Right atrium auricular region (tissue), 2 donors: ENCODE data around the gene SAMD4A. TPM values are rescaled to one million over a fixed set of nuclear protein-coding genes. Genes with fewer than 3 reads are reported as not detected.

Experiments
- DNase-seq: peaks from one replicate; pipeline ENCODE4 v3.0.0-alpha.2; 2019; ENCODE audit warnings: low spot score
- H3K27ac ChIP-seq, 2 donors: fragments of 200-600 bp; sonication (generic); 1 replicate in 1 of 2; 2 replicates in 1 of 2; pipeline ENCODE4 v1.5.1; 2016 to 2019
- H3K27me3 ChIP-seq, 2 donors: fragments of 200-600 bp; sonication (generic); one replicate each; pipeline versions ENCODE4 v1.5.1 to v1.6.0; 2017 to 2019
- H3K36me3 ChIP-seq: fragments of 200-600 bp; sonication (generic); one replicate; pipeline ENCODE4 v1.5.1; 2016
- H3K4me1 ChIP-seq, 2 donors: fragments of 200-600 bp; sonication (generic); one replicate each; pipeline versions ENCODE4 v1.5.1 to v1.6.0; 2017 to 2019
- H3K4me3 ChIP-seq, 2 donors: fragments of 200-600 bp; sonication (generic); 1 replicate in 1 of 2; 2 replicates in 1 of 2; pipeline ENCODE4 v1.5.1; 2017 to 2019; ENCODE audit warnings: mild to moderate bottlenecking in 1 of 2, moderate library complexity in 1 of 2
- H3K9me3 ChIP-seq, 2 donors: fragments of 200-600 bp; sonication (generic); one replicate each; pipeline ENCODE4 v1.5.1; 2019
- total RNA-seq, 2 donors: library from RNA; depleted of rRNA; stranded (reverse); fragments of >200 nt; gene quantifications; one replicate each; pipeline ENCODE4 v1.1.0, GENCODE V29; 2016
- TF ChIP-seq, protein P1 (sequence below), 2 donors: fragments of 200-600 bp; sonication (generic); IDR thresholded peaks; one replicate each; pipeline ENCODE4 v1.5.1; 2019; ENCODE audit warnings: antibody characterized with exemption in 2 of 2

Gene SAMD4A
- total RNA-seq, 2 donors from 2014 or later = 74.5 to 102 TPM

DNA sequence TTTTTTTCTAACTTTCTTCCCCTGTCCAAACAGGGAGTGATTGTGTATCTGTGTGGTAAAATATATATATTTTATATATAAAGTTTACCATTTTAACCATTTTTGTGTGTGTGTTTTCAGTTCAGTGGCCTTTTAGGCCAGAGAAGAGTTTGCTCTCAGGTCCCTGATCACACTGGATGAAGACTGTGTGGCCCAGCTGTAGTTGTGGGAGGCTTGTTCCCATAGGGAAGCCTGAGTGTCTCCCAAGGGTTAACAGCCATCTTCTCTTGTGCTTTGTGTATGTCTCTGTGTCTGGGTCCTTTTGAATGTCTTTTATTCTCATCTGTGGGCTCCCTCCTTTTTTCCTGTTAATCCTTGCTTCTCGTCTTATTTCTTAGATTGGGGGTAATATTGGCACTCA, 33.8 kb upstream of the SAMD4A start:
- Histone ChIP-seq H3K4me3 (no peak overlapping the region), H3K27ac (no peak overlapping the region), H3K36me3 (peaks cover 7% of the 10 kb centered on the region), H3K4me1 (peaks cover 0 to 11% of the 10 kb centered on the region in 2 donors), H3K27me3 (no peaks in the 10 kb centered on the region), H3K9me3 (no peaks in the 10 kb centered on the region)
- no peak for DNase-seq
- TF ChIP-seq, protein P1, sequence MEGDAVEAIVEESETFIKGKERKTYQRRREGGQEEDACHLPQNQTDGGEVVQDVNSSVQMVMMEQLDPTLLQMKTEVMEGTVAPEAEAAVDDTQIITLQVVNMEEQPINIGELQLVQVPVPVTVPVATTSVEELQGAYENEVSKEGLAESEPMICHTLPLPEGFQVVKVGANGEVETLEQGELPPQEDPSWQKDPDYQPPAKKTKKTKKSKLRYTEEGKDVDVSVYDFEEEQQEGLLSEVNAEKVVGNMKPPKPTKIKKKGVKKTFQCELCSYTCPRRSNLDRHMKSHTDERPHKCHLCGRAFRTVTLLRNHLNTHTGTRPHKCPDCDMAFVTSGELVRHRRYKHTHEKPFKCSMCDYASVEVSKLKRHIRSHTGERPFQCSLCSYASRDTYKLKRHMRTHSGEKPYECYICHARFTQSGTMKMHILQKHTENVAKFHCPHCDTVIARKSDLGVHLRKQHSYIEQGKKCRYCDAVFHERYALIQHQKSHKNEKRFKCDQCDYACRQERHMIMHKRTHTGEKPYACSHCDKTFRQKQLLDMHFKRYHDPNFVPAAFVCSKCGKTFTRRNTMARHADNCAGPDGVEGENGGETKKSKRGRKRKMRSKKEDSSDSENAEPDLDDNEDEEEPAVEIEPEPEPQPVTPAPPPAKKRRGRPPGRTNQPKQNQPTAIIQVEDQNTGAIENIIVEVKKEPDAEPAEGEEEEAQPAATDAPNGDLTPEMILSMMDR (IDR thresholded peaks at IDR 0.05) = no peak

DNA sequence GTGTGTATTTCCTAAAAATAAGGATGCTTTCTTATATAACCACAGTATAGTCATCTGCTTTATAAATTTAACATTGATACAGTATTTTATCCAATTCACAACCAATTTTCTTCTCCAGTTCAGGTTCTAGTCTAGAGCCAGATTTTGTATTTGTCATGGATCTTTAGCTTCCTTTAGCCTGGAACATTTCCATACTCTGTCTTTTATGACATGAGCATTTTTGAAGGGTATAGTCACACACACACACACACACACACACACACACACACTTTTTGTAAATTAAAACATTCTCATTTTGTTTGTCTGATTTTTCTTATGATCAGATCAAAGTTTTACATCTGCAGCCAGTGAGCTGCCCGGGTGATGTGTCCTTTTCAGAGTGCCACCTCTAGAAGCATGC, 31.8 kb upstream of the SAMD4A start:
- peaks cover 13% of the 10 kb centered on the region for H3K36me3 ChIP-seq
- no peaks in the 10 kb centered on the region for H3K9me3 ChIP-seq

DNA sequence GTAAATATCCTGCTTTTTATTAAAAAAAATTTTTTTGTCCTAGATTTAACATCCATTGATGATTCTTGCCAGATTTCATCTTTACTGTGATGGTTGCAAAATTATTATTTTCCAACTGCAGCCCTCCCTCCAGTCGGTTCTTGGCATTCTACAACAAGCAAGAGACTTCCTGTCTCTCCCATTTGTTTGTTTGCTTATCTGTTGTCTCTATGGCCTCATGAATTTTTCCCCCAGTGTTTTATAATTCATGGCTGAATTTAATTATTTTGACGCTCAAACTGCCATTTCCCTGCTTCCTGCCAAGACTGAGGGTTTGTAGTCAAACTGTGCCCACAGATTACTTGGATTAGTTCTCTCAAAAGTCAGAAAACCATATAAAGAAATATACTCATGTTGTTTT, 31.3 kb upstream of the SAMD4A start:
- Histone ChIP-seq H3K4me3 (no peak overlapping the region), H3K9me3 (no peaks in the 10 kb centered on the region), H3K36me3 (peaks cover 12% of the 10 kb centered on the region), H3K27ac (no peak overlapping the region), H3K4me1 (peaks cover 0 to 7% of the 10 kb centered on the region in 2 donors), H3K27me3 (no peaks in the 10 kb centered on the region)
- DNase-seq = no peak
- TF ChIP-seq, protein P1 (IDR thresholded peaks at IDR 0.05) = no peak

More for the DNA sequence above, 31.8 kb upstream of the SAMD4A start:
- H3K27ac ChIP-seq = no peak overlapping the region
- no peak overlapping the region for H3K4me3 ChIP-seq
- peaks cover 0 to 7% of the 10 kb centered on the region in 2 donors for H3K4me1 ChIP-seq
- TF ChIP-seq, protein P1 (IDR thresholded peaks at IDR 0.05) = no peak
- DNase-seq = no peak
- H3K27me3 ChIP-seq = no peaks in the 10 kb centered on the region

DNA sequence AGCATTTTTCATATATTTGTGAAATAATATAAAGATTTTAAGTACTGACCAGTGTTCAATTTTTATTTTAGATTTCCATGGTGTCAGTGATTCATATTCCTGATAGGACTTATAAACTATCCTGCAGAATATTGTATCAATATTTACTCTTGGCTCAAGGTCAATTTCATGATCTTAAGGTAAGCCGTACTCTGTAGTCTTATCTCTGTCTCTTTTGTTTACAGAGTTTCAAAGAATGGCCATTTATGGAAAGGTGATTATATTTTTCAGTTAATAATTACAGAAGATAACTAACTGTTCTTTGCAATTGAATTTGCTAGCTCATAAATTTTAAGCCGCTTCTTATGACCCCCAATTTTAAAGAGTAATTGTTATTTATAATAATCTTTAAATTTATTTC, 29.3 kb upstream of the SAMD4A start:
- H3K4me3 ChIP-seq = no peak overlapping the region
- no peaks in the 10 kb centered on the region for H3K27me3 ChIP-seq
- TF ChIP-seq, protein P1 (IDR thresholded peaks at IDR 0.05) = no peak
- no peak overlapping the region for H3K27ac ChIP-seq
- no peak for DNase-seq
- H3K36me3 ChIP-seq = peaks cover 10% of the 10 kb centered on the region
- no peaks in the 10 kb centered on the region for H3K9me3 ChIP-seq
- peaks cover 0 to 7% of the 10 kb centered on the region in 2 donors for H3K4me1 ChIP-seq

DNA sequence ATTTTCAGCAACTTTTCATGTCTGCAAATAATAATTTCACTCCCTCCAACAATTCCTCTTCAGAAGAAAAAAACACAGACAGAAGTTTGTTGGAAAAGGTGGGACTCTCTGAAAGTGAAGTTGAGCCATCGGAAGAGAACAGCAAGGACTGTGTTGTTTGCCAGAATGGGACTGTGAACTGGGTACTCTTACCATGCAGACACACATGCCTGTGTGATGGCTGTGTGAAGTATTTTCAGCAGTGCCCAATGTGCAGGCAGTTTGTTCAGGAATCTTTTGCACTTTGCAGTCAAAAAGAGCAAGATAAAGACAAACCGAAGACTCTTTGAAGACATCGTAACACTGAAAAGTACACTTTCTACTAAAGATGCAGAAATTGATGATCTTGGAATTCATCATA, 28.9 kb upstream of the SAMD4A start:
- H3K36me3 ChIP-seq = peaks cover 10% of the 10 kb centered on the region
- DNase-seq = no peak
- H3K27me3 ChIP-seq = no peaks in the 10 kb centered on the region
- H3K4me1 ChIP-seq = peaks cover 0 to 7% of the 10 kb centered on the region in 2 donors
- H3K27ac ChIP-seq = no peak overlapping the region
- TF ChIP-seq, protein P1 (IDR thresholded peaks at IDR 0.05) = no peak
- H3K4me3 ChIP-seq = no peak overlapping the region
- no peaks in the 10 kb centered on the region for H3K9me3 ChIP-seq

DNA sequence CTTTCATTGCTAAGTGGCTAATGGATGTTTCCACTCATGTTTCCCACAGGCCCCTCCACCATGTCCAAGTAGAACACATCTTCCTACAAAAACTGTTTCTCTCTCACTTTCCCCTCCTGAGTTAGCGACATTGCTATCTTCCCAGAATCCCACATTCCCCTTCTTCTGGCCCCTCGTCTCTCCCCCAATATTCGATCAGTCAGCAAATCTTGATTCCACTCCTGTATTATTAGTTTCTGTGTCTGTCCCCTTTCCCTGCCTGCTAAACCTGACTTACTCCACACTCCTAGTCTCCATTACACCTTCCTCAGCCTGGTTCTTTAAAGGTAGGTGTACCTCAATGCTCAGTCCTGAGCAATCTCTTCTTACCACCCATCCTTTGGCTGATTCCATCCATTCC, 19.3 kb upstream of the SAMD4A start:
- H3K4me3 ChIP-seq = no peak overlapping the region
- H3K27ac ChIP-seq = no peak overlapping the region
- H3K36me3 ChIP-seq = no peaks in the 10 kb centered on the region
- H3K27me3 ChIP-seq = no peaks in the 10 kb centered on the region
- H3K4me1 ChIP-seq = no peaks in the 10 kb centered on the region
- H3K9me3 ChIP-seq = no peaks in the 10 kb centered on the region
- DNase-seq = no peak
- TF ChIP-seq, protein P1 (IDR thresholded peaks at IDR 0.05) = no peak
